GM10266 (cell line): ENCODE results near the gene ASAP3.

Experiments
- DNase-seq: peaks from one replicate; pipeline ENCODE4 v3.0.0; 2012; ENCODE audit errors: extremely low spot score
- TF ChIP-seq, protein P1 (sequence below): IDR thresholded peaks from 2 replicates; pipeline ENCODE4 v1.5.1; 2012; ENCODE audit warnings: mild to moderate bottlenecking, low read depth; ENCODE audit not compliant: control insufficient read depth, insufficient read depth; ENCODE audit errors: missing control alignments

The ASAP3 gene

DNA sequence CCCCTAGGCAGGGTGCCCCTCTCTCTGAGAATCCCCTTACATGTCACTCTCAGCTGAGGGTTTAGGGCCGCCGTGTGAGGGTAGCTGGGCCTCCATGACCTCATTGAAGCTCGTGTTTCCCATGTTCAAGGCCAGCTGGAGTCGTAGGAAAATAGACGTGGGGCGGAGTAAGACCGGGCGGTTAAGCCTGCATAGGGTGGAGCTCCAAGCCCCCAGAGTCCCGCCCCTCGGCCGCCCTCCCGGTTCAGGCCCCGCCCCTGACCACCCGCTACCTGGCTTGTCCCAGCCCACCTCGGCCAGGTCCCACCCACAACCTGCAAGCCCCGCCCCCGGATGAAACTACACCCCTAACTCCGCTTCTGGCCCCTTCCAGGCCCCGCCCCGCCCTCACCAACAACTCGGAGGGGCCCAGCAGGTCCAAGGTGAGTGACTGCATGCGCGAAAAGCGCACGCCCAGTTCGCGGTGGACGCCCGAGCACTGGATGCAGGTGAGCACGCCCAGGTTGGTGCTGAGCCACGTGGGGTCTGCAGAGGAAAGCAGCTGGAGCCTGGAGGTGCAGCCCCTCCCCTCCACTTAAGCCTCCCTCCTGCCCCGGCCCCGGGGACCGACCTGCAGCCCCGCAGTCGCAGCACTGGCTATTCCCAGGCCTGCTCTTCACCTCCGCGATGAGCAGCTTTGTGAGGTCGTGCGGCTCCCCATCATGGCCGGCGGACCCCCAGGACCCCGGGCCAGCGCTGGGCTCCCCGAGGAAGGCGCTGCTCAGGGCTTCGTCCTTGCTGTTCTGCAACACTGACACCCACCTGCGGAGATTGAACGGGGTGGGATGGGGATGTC lies 47.2 kb downstream of the ASAP3 start:
- DNase-seq: no peak
- TF ChIP-seq, protein P1, sequence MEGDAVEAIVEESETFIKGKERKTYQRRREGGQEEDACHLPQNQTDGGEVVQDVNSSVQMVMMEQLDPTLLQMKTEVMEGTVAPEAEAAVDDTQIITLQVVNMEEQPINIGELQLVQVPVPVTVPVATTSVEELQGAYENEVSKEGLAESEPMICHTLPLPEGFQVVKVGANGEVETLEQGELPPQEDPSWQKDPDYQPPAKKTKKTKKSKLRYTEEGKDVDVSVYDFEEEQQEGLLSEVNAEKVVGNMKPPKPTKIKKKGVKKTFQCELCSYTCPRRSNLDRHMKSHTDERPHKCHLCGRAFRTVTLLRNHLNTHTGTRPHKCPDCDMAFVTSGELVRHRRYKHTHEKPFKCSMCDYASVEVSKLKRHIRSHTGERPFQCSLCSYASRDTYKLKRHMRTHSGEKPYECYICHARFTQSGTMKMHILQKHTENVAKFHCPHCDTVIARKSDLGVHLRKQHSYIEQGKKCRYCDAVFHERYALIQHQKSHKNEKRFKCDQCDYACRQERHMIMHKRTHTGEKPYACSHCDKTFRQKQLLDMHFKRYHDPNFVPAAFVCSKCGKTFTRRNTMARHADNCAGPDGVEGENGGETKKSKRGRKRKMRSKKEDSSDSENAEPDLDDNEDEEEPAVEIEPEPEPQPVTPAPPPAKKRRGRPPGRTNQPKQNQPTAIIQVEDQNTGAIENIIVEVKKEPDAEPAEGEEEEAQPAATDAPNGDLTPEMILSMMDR: no peak

DNA sequence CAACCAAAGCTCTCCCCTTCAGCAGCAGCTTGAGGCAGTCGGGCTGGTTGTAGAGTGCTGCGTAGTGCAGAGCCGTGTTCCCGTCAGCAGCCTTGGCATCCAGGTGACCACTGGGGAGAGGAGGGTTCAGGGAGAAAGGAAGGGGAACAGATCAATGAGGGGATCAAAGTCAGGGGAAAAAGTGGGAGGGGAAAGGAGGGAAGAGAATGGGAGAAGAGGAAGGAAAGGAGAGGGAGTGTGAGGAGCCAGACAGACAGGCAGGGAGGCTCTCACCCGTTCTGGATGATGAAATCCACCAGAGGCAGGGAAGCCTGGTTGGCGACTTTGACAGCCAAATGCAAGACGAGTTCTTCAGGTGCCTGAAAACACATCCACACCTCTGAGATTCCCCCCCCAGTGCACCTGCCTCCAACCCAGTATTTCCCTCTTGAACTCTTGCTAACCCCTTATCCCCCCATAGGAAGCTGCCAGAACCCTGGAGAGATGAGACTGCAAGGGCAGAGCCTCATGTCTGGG lies 49.7 kb downstream of the ASAP3 start:
- DNase-seq: no peak
- TF ChIP-seq, protein P1: no peak

DNA sequence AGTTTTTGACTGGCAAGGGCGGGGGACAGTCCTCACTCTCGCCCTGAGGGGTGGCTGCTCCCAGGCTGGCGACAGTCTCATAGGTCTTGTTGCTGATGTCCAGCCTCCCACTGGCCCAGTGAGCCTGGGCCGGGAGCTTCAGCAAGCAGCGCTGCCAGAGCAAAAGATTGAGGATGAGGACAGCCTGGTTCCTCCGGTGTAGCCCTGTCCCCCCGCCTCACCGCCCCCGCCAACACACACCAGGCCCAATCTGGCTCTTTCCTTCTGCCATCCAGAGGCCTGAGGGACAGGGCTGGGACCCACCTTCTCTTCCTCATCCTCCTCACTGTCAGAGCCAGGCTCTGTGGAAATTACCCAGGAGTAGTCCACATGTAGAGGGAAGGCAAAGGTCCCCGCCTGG lies 50.9 kb downstream of the ASAP3 start:
- DNase-seq: no peak
- TF ChIP-seq, protein P1: no peak

DNA sequence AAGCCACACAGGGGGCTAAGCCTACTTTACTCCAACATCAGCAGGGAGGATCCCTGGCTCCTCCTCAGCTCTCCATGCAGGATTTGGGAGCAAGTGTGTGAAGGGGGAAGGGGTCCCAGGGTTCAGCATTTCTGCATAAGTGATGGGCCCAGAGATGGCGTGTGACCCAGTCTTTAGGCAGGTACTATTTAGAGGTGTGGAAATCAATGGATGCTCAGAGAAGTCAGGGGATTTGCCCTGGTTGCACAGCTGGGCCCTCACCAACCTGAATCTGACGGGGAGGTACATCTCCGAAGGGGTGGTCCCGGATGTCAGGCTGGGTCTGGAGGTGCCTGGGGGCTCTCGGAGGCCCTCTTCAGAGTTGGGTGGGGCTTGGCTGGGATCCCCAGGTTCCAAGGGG lies 52.5 kb downstream of the ASAP3 start:
- DNase-seq: no peak

DNA sequence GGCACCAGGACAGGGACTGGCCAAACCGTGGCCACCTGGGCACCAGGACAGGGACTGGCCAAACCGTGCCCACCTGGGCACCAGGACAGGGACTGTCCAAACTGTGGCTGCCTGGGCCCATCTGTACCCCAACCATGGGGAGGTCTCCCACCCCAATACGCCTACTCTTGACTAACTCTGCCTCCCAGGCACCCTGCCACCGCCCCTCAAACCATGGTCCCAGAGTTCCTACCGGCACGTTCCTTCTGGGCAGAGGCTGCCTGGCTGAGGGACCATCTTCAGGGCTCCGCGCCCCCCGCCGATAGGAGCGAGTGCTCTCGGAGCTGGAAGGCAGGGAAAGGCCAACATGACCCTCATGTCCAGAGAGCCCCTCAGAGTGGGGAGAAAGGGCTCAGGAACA lies 53.2 kb downstream of the ASAP3 start:
- TF ChIP-seq, protein P1: no peak
- DNase-seq: no peak

More for the DNA sequence above, 52.5 kb downstream of the ASAP3 start:
- TF ChIP-seq, protein P1: no peak

DNA sequence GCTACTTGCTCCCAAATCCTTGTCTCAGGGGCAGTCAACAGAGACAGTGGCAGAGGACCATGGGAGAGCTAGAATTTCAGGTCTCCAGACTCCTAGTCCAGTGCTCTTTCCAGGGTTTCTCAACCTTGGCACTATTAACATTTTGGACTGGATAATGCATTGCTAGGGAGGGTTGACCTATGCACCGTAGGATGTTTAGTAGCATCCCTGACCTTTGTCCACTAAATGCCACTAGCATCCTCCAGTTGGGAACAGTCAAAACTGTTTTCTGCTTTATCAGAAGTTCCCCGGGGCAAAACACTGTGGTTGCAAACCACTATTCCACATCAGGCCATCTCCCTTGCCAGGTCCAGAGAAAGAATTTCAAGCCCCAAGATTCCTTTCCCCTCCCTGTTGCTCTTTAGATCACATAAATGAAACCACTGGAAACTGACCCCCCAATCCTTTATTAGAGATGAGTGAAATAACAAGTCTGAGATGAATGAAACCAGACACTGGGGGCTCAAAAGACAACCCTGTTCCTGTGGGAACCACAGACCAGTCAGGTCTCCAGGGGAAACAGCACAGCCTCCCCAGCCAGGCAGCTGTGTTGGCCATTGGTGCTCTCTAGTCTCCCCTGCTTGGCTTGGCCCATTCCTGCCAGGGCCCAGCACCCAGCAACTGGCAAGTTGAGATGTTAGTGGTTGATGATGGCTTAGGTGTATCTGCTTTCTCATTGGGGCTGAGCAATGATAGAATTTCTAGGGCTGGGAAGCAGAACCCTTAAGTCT lies 55.7 kb downstream of the ASAP3 start:
- TF ChIP-seq, protein P1: no peak
- DNase-seq: no peak
